Measurements from ENCODE around the gene RSPO4. TPM values are rescaled to one million over a fixed set of nuclear protein-coding genes. Genes with fewer than 3 reads are reported as not detected.
"Not testable (repeated sequence)": the region's sequence is repeated elsewhere in the genome, so short reads cannot be mapped to it uniquely, and the experiment has no call there.

The RSPO4 gene
- total RNA-seq, 1 donor from 2014 or later = 0.26 TPM

DNA sequence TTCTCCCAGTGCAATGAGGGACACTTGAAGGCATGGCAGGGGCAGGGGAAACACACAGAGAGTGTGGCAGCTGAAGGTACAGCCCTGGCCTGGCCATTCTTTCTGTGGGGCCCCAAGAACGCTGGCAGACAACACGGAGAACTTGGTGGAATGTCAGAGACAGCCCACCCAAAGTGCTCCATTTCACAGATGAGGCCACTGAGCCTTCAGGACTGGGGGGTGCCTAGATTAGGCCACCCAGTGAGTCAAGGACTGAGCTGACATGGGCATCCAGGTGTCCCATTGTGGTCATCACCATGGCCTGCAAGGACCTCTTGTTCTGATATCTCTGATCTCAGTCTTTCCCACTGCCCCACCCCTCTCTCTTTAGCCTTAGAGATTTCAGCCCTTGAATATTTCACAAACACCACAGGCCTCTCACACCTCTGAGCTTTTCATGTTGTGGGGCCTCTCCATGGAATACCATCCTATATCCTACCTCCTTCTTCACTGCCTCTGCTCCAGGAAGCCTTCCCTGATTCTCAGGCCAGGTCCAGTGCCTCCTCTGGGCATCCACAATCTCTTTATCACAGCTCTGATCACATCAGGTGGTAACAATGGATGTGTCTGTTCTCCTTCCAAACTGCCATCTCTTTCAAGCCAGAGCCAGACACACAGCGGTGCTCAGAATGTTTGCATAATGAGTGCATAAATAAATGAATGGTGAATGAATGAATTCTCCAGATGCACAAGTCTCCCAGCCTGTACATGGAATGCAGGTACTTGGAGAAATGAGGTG is 2.0 kb upstream of the RSPO4 start:
- DNase-seq (ENCODE audit: low spot score) = no peak

- DNase-seq (ENCODE audit: low spot score) = no peak
Observed at GRCh38 chr20:1002682-1003561, 811 bp upstream of the RSPO4 start.

DNA sequence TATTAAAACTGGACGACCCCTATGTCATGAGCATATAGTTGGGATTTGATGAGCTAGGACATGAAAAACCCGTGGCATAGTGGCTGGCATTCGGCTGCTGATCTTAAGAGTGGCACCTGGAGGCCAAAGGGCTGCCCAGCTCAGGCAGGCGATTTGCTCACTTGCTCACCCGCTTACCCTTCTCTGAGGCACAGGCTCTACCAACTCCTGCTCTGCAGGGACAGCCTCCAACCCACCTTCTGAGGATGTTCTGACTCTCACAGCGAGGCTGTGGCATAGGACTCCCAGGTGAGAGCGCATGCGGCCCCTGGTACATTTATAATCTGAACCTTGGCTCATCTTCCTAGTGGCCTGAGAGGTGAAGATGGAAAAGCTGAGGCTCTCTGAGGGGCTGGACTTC is 995 bp downstream of the RSPO4 start:
- no peak for DNase-seq (ENCODE audit: low spot score)

DNA sequence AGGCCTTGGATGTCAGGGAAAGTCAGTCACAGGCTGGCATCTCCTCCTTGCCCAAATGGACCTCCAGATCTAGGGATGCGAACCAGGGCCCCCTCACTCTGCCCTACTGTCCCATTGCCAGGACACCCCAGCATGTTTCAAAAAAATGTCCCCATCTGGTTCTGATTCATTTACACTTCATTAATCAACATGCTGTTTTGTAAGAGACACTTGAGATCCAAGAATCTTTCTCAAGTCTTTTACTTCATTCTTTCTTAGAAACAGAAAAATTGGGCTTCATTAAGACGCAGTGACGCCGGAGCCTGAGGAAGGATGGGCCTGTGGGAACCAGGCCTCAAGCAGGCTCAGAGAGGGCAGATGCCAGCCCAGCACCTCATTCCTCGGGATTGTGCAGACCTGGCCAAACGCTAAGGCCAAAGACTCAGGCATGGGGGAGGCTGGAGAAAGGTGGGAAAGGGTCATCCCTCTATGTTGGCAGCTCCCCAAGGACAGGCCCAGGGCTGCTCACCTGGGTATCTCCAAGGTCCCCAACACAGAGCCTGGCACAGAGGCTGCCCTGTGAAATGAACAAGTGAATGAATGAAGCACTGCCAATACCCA is 3.8 kb downstream of the RSPO4 start:
- no peak for DNase-seq (ENCODE audit: low spot score)

DNA sequence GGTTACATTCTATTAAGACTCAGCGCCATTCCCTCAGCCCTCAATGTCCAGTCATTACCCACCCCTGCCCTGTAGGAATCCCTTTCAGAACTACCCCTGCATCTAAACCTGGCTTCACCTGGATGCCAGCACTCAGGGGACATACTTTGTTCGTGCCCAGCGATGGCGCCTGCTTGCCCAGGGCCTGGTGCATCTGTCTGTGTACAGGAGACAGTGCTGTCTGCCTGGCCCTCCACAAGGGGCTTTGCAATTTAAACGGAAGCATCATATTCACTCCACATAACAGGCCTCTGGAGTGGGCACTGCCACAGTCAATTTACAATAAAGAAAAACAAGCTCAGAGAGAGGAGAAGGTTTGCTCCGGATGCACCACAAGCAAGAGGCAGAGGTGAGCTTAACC is 4.6 kb downstream of the RSPO4 start:
- no peak for DNase-seq (ENCODE audit: low spot score)

DNA sequence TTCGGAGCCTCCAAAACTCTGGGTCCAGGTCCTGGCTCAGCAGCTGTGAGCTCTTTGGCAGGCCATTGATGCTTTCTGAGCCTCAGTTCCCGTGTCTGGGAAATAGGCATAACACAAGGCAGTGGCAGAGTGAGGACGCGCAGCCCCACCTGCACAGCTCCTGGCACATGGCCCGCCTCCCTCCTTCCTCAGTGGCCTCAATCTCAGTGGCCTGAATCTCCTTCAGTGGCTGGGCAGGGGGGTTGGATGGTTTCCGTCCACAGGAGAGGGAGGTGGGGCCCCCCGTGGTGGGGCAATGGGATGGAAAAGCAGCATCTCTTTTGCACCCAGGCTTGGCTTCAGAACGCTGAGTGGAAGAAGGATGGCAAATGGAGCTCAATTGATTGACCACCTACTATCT is 5.1 kb downstream of the RSPO4 start:
- DNase-seq (ENCODE audit: low spot score) = no peak

DNA sequence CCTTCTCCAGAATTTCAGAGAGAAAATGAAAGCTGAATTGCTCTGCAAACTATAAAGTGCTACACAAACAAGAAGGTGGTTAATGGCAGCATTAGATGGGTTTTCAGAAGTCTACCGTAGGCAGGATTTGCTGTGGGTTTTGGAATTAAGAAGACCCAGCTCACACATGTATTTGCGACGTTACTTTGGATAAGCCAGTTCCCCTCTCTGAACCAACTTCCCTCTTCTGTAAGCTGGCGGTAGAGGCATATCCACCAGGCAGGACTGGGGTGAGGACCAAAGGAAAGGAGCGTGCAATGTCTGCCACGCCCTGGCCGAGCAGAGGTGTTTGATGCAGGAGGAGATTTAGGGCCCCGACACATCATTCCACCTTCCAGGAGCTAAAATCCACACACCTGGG is 6.9 kb downstream of the RSPO4 start:
- DNase-seq (ENCODE audit: low spot score) = no peak

DNA sequence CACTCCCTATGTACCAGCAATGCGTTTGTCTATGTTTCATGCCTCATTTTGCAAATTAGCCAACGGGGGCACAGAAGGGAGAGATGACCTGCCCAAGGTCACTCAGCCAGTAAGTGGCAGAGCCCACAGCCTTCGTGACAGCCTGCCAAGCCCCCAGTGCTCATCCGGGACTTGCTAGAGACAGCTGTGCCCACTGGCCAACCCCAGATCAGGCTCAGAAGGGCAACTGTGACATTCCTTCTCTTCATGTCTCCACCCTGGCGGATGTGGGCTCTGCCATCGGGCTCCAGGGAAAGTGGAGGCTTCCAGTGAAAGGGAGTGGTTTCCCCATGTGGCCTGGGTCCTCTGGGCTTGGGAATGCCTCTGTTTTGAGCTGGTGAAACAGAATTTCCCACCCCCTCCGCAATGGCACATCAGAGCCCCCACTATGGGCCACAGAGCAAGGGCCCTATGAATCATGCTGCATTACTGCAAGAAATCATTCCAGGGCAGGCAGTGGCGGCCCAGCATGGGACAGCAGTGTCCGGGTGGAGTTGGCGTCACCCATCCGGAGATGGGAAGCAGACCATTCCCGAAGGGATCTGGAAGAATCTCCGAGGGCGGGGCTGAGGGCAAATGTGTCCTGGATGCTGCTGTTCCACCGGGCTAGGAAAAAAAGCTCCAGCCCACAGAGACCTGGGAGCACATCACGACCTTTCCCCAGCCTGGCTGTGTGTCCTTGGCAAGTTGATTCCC is 9.1 kb downstream of the RSPO4 start:
- no peak for DNase-seq (ENCODE audit: low spot score)

DNA sequence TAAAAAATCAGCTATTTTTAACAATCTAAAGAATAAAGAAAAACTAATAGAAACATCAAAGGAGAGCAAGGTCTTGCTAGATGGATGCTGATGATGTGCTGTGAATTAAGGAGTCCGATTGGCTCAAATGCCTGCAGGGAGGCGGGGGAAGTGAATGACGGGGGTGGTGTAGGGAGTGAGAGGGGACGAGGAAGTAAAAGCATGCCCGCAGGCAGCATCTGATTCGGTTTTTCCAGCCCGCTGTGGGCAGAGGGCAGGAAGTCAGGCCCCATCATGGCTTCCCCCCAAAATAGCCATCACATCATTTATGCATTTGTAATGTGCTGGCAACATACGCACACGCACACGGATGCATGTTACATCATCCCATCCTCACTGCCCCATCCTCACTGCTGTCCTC is 10.3 kb downstream of the RSPO4 start:
- DNase-seq (ENCODE audit: low spot score) = no peak

DNA sequence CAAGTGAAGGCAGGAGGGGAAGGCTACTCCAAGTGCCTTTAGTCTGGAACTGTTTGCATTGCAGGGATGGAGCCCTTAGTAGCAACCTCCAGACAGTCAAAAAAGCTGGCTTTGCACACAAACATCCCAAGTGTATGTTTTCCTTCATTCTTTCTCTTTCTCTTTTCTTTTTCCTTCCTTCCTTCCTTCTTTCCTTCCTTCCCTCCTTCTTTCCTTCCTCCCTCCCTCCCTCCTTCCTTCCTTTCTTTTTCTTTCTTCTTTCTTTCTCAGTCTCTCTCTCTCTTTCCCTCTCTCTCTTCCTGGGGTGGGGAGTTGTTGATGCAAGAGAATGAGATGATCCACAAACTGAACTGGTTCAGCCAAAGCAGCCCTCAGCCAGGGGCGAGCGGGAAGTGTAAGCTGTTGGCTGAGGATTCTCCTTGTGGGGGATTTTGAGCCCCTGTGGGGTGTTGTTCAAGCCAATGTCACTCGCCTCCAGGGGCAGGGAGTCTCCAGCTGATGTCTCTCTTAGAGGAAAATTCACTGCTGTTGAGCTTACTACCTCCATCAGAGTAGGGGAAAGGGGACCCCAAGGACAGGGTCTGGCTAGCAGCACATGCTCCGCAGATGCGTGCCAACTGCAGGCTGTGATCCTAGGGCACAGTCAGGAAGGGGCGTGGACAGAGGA is 11.7 kb downstream of the RSPO4 start:
- DNase-seq (ENCODE audit: low spot score) = no peak

GRCh38 chr20:988272-988671 is 13.8 kb downstream of the RSPO4 start:
- DNase-seq (ENCODE audit: low spot score) = no peak

DNA sequence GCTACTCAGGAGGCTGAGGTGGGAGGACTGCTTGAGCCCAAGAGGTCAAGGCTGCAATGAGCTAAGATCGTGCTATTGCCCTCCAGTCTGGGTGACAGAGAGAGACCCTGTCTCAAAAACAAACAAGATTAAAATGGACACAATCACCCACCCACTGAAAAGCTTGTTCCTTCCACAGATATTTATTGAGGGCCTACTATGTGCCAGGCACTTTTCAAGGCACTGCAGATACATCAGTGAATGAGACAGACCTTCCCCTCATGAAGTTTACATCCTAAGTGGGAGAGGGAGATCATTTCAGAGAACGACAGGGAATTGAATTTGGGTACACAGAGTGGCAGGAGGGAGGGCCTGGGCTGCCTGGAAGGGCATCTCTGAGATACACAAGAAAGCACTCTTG is 14.4 kb downstream of the RSPO4 start:
- DNase-seq (ENCODE audit: low spot score) = no peak

DNA sequence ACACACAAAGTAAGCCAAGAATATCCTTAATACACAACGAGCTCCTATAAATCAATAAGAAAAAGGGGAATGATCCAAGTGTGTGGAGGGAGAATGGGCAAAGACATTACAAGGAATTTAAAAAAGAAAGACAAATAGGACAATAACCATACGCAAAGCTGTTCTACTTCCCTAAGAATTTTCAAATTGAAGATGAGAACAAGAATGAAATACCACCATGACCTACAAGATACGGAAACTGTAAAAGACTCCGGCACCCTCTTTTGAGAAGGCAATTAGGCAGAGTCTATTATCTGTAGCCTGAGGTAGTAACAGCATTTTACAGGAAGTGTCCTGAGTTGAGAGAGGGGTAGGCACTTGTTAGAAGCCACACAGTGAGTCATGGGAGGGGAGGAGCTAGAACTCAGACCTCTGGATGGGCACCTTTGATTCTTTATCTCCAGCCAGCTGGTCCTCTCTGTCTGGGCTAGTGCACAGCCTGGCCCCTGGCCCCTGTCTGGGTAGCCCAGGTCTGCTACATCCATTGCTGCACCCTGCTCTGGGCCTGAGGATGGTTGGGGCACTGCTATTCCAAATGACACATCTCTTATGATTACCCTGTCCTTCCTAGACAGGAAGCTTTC is 15.3 kb downstream of the RSPO4 start:
- no peak for DNase-seq (ENCODE audit: low spot score)

DNA sequence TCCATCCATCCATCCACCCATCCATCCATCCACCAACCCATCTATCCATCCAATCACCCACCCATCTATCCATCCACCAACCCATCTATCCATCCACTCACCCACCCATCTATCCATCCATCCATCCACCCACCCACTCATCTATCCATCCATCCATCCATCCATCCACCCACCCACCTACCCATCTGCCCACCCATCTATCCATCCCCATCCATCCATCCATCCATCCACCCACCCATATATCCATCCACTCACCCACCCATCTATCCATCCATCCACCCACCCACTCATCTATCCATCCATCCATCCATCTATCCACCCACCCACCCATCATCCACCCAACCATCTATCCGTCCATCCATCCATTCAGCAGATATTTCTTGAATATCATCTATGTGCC is 17.1 kb downstream of the RSPO4 start:
- DNase-seq (ENCODE audit: low spot score) = not testable (repeated sequence)

DNA sequence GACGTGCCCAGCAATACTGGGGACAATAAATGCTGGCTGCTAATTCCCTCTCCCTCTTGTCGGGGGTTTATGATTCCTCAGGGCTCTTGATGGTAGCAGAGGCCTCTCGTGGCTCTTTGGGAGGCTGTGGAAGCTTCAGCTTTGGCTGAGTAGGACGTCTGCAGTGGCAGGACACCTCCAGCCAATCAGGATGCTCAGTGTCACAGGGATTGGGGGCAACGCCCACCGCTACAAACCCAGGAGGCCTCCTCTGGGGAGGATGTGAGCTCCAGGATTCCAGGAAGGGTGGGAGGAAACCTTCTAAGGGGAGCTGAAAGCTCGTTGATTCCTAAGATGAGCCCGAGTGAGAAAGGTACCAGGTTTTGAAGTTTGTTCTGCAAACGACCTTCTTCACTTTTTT is 19.4 kb downstream of the RSPO4 start:
- no peak for DNase-seq (ENCODE audit: low spot score)

GRCh38 chr20:977021-977420 is 25.1 kb downstream of the RSPO4 start:
- DNase-seq (ENCODE audit: low spot score) = no peak

GRCh38 chr20:976033-976432 is 26.1 kb downstream of the RSPO4 start:
- DNase-seq (ENCODE audit: low spot score) = no peak

GRCh38 chr20:973785-974194 is 28.3 kb downstream of the RSPO4 start:
- DNase-seq (ENCODE audit: low spot score) = no peak

GRCh38 chr20:972256-972655 is 29.9 kb downstream of the RSPO4 start:
- DNase-seq (ENCODE audit: low spot score) = no peak

DNA sequence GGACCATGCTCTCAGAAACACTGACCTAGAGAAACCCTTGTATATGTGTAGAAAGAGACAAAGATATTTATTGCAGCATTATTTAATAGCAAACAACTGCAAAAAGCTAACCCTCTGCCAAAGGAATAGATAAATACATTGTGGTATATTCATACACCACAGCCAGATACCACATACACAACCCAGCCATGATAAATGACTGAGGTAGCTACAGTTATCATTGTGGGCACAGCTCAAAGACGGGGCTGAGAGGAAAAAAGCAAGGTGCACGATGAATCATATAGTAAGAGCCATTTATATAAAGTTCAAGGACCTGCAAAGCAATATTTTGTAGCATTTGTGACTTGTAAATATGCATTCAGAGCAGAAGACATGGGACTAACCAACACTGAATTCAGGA is 30.8 kb downstream of the RSPO4 start:
- no peak for DNase-seq (ENCODE audit: low spot score)

- no peak for DNase-seq (ENCODE audit: low spot score)
Observed at GRCh38 chr20:969868-970267, 32.2 kb downstream of the RSPO4 start.

Measured in mucosa of gallbladder (tissue), 1 donor.